HG03025 (cell line): Measurements from ENCODE around the gene GBP1.
"Not testable (repeated sequence)": the region's sequence is repeated elsewhere in the genome, so short reads cannot be mapped to it uniquely, and the experiment has no call there.

Source experiments
- ATAC-seq: cut with Tn5 transposase; IDR thresholded peaks from one replicate; pipeline ENCODE4 v1.9.1; 2021; ENCODE audit warnings: mild to moderate bottlenecking, moderate library complexity; ENCODE audit not compliant: unreplicated experiment, low FRiP score

The GBP1 gene

DNA sequence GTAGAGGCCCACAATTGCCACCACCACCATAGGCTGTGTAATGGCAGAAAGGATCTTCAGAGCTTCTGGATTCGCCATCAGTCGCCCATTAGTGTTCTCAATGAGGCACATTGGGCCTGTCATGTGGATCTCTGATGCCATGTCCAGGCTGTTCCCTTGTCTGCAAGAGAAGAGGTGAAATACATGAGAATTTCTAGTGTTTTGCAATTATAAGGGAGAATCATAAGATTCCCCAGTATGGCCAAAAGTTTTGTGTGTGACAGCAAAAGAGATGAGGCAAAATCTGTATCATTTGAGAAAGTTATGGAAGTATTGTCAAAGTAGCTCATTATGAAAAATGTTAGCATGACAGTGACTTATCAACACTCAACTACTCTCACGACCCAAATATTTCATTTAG is 1.9 kb downstream of the GBP1 start:
- no peak for ATAC-seq

DNA sequence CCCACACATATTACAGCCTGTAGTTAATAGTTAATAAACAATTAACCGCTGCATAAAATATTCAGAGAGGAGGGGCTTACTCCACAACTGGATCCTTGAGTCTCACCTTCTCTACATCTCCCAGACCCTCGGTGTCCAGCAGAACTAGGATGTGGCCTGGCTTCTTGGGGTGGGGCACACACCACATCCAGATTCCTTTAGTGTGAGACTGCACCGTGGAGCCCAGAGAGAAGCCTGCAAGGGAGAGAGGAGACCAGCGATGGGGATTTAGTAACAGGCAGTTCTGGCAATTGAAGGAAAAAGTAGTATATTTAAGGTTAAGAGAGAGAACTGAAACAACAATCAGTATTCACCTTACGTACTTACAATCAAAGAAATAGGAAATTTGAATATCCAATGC is 4.9 kb downstream of the GBP1 start:
- ATAC-seq, result no peak

DNA sequence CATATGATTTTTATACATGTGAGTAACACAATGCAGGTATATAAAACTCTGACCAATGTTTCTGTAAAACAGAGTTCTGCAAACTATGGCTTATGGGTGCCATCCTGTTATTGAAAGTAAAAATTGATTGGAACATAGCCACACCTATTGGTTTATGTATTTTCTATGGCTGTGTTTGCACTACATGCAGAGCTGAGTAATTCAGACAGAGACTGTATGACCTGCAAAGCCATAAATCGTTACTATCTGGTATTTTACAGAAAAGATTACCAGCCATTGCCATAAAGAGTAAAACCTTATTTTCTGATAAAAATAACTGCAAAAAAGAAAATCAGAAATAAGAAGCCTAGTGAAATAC is 13.1 kb downstream of the GBP1 start:
- ATAC-seq, result no peak

DNA sequence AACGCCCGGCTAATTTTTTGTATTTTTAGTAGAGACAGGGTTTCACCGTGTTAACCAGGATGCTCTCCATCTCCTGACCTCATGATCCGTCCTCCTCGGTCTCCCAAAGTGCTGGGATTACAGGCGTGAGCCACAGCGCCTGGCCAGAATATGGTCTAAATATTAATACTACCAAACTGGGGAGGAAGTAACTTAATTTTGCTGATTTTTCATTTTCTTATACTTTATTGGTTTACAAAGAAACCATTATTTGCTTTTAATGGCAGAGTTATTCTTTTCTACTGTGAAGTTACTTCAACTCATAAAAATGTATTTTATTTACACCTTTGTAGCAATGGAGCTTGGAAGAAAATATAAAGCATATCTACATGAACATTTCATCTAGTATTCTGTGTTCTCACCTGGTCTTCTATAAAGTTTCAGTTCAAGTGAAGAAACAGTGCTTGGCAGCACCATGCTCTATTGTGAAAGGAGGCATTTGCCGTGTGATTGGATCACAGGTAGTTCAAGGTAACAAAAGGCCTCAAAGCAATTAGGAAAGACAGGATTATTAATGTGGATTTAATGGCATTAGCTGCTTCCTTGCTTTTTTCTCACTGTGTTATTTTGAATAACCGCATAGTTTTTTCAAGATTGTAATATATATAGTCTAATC is 13.6 kb downstream of the GBP1 start:
- ATAC-seq, result no peak

DNA sequence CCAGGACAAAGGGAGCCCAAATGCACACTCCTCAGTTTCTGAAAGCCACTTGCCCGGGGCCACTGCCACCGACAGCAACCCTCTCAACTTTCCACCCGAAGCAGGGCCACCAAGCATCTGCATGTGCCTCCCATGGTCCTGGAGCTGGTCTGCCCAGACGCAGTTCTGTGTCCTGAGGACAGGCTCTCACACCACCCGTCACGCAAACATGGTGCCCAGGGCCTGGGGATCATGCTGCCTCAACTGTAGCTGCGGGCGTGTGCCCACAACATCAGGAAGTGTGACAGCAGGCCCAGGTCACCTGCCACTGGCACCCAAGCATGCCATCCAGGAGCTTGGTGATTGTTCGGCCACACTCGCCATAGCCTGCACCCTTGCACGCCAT is 14.4 kb downstream of the GBP1 start:
- ATAC-seq, result no peak

DNA sequence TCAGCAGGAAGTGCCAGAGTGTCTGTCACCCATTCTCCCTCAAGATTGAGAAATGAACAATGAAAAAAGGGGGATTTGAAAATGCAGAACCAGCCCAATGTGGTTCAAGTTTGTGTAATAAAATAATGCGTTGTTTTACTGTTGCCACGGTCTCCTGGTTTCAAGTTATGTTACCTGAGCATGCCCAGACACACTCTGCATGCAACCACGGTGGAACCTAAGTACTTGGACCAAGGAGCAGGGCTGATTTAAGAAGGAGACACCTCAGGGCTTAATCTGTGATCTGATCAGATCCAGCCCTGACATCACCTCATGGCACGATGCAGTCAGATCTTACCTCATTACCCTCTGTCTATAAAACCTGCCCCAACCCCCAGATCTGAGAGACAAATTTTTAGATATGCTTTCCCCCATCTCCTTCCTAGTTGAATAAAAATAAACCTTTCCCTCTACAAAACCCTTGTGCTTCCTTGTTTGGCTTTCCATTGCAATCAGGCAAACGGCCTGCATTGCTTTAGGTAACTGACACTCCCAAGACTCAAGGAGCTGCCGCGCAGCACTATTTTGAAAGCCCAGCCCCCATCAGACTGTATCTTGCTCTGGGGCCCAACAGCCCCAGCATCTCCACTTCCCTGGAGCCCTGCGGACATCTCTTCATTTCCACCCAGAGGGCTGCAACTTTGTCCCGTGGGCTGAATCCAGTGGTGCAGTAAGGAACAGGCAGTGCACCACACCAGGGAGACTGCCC is 14.9 kb downstream of the GBP1 start:
- not testable (repeated sequence) for ATAC-seq

DNA sequence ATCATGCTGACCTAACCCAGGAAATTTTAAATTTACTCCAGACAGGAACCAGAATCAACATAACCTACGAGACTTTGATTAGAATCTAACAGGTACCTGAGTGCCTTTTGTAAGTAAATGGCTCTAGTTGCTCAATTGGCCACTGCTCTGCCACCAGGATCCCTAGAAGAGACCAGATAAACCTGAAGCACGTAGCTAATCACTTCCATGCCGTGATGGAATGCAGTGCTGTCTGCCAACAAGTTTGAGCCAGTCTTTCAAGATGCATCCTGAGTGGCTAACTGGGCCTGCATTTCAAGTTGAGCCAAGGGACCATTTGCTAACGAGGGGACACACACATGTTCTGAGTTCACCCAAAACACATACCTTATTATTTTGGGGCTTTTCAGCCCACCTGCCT is 15.8 kb downstream of the GBP1 start:
- not testable (repeated sequence) for ATAC-seq

DNA sequence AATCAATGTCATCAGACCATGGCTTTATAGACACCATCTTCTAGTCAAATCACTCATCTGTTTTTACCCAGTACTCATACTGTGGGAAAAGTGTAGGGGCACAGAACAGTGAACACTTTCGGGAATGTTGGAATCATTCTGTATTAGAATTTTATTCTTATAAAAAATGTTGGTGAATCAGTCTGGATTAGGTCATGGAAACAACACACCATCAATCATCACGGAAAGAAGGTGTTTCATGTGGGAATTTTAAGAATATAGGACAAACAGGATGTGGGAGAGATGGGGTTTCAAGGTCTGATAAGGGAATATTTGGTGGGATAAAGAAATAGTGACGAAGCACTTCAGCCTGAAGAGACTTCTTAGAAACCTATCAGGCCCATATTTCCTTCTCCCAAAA is 17.3 kb downstream of the GBP1 start:
- no peak for ATAC-seq

DNA sequence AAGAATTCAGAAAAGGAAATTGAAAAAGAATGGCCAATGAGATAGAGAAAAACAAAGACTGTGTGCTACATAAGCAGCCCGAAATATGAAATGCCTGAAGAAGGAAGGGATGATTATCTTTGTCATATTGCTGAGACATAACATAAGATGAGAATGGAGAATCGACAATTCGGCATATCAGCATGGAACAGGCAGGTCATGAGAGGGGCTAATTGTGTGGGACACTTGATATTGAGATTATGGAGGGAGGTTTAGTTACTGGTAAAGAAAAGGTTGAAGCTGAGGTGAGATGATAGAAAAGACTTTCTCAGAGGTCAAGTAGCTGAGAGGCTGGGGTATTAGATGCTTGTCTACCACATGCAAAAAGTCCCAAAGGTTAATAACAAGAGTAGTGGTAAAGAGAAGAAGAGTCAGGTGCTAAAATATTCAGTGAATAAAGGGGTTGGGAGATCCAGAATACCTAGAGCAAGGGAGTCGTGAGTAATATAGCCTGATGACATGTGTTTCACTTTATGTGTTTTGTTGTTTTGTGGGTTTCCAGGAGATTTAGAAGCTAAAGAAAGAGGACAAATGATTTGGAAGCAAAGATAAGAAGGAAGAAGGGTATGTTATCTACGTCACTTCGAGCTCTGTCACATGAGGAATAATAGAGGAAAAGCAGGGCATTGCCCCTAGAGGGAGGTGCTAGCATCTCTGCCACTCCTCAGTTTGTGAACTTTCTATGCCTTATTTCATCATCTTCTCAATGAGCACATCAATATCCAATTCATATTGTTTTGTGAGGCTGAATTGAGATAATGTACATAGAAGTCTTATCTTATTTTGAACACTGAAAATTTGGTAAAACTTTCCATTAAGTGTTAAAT is 18.5 kb downstream of the GBP1 start:
- ATAC-seq, result not testable (repeated sequence)

DNA sequence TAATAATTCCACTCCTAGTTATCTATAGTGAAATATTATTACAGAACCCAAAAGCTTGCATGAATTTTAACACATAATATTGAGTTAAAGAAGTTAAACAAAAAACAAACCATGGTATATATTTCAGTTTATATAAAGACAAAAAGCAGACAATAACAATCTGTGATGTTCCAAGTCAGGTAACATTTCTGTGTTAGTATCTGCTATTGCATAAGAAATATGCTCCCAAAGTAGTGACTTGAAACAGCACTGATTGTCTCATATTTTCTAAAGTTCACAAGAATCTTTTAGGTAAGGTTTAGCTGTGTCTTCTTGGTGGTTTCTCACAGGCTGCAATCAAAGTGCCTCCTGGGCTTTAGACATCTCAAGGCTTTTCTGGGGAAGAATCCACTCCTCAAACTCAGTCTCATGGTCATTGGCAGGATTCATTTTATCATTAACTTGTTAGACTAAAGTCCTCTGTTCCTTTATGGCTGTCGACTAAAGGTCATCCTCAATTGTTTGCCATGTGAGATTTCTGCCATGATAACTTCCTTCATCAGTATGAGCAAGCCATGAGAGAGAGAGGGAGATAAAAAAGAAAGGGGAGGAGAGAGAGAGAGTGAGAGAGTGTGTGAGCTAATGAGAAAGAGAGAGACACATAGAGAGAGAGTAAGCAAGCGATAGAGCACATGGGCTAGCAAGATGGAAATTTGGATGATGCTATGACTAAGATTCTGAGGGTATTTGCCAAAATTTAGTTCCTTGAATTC is 19.9 kb downstream of the GBP1 start:
- ATAC-seq, result no peak

DNA sequence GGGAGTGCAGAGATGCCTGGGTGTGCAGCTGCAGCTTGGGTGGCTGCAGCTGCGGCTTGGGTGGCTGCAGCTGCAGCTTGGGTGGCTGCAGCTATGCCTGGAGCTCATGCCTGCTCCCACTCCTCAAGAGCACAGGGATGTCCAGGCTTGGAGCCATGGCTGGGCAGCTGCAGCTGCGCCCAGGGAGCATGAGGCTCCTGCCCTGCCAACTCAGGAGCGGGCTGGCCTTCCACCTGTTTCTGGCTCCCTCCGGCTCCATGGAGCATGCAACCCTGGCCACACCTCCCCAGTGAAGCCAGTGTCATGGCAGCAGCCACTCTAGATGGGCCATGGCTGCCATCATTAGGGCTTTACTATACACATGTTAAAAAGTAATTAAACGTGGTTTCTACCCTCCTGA is 21.1 kb downstream of the GBP1 start:
- ATAC-seq, result no peak

DNA sequence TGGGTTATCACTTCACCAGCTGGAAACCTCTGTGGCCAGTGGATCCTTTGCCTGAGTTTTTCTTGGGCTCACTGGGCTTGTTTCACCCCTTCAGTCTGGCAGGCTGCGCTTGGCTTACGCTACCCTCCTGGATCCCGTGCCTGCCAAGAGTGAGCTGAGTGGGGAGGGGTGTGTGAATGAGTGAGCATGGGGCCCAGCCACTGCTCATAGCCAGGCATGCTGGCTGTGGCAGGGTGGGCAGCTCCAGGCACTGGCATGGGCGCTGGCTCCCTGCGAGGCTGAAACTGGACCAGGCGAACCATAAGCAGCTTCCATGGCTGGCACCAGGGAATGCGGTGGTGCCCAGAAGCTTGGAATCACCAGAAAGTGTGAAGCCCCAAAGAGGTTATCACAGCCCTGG is 22.5 kb downstream of the GBP1 start:
- ATAC-seq, result no peak

DNA sequence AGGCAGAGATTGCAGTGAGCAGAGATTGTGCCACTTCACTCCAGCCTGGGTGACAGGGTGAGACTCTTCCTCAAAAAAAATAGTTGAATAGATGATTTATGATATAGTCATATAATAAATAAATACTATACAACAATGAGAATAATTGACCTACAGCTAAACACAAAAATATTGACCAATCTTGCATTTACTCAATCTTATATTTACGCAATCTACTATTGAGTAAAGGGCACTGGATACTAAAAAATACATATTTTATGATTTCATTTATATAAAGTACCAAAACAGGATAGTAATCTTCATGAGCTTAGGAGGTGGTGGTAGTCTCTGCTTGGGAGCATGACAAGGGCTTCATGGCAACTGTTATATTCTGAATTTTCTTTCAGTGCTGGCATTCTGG is 23.3 kb downstream of the GBP1 start:
- no peak for ATAC-seq

DNA sequence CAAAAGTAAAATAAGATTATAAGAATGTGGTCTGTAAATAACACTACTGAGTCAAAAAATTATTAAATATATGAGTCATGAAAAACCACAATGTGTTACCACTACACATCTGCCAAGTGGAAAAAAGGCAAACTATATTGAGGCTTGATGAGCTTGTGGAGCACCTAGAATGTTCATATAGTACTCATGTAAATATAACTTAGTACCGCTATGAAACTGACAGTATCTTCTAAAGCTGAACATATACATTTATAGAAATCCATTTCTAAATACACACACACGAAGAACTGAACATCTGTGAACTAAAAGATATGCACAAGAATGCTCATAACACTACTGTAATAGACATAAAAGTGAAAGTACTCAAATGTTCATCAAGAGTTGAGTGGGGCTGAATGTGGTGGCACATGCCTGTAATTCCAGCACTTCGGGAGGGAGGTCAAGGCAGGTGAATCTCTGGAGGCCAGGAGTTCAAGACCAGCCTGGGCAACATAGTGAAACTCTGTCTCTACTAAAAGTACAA is 23.8 kb downstream of the GBP1 start:
- peak; percentile 98 for ATAC-seq

DNA sequence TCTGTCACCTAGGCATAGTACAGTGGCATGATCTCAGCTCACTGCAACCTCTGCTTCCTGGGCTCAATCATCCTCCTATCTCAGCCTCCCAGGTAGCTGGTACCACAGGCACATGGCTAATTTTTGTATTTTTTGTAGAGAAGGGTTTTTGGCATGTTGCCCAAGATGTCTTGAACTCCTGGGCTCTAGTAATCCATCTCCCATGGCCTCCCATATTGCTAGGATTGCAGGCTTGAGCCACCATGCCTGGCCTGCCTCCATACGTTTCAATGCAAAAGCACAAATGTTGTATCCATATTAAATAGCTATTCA is 24.7 kb downstream of the GBP1 start:
- ATAC-seq, result no peak

DNA sequence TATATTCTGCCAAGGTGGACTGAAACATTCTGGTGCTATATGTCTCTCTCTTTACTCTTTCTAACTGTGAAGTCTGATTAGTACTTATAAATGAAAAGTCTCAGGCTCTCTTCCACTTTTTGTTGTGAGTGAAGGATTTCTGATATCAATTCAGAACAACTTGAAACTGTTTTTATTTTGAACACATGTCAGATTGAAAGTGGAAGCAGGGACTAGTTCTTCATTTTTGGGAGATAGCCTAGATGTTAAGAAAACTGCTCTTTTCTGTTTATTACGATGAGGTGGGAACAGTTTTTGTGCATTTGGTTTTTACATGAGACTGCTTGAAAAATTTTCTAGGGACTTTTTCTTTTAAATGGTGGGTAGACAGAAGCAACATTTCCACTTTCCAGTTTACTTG is 27.8 kb downstream of the GBP1 start:
- no peak for ATAC-seq

DNA sequence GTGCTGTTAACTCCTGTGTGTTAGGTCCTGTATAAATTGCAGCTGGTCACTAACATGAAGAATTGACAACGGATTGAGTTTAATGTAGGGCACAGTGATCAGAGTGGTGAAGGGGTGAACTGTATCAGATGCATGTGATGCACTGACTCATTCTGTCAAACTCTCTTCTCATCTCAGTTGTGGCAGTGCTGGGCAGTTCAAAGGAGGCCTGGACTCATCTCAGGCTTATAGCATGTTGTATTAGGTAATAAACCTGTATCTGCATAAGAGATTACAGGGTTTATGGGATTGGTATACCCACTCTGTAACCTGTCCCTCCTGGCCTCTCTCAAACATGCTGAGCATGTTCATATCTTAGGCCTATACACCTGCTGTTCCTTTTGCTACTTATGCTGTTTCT is 29.9 kb downstream of the GBP1 start:
- no peak for ATAC-seq

DNA sequence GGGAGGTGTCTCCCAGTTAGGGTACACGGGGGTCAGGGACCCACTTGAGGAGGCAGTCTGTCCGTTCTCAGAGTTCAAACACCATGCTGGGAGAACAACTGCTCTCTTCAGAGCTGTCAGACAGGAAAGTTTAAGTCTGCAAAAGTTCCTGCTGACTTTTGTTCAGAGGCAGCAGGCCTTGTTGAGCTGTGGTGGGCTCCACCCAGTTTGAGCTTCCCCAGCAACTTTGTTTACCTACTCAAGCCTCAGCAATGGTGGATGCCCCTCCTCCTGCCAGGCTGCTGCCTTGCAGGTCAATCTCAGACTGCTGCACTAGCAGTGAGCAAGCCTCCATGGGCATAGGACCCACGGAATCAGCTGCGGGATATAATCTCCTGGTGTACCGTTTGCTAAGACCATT is 31.0 kb downstream of the GBP1 start:
- not testable (repeated sequence) for ATAC-seq

DNA sequence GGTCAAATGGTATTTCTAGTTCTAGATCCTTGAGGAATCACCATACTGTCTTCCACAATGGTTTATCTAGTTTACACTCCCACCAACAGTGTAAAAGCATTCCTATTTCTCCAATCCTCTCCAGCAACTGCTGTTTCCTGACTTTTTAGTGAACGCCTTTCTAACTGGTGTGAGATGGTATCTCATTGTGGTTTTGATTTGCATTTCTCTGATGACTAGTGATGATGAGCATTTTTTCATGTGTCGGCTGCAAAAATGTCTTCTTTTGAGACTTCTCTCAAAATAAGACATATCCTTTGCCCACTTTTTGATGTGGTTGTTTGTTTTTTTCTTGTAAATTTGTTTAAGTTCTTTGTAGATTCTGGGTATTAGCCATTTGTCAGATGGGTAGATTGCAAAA is 36.0 kb downstream of the GBP1 start:
- not testable (repeated sequence) for ATAC-seq

DNA sequence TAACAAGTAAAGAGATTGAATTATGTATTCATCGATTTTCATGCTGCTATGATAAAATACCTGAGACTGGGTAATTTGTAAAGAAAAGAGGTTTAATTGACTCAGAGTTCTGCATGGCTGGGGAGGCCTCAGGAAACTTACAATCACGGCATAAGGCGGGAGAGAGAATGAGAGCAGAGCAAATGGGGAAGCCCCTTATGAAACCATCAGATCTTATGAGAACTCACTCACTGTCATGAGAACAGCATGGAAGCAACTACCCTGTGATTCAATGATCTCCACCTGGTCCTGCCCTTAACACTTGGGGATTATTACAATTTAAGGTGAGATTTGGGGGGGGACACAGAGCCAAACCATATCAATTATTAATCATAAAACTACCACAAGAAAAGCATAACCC is 39.1 kb downstream of the GBP1 start:
- no peak for ATAC-seq

DNA sequence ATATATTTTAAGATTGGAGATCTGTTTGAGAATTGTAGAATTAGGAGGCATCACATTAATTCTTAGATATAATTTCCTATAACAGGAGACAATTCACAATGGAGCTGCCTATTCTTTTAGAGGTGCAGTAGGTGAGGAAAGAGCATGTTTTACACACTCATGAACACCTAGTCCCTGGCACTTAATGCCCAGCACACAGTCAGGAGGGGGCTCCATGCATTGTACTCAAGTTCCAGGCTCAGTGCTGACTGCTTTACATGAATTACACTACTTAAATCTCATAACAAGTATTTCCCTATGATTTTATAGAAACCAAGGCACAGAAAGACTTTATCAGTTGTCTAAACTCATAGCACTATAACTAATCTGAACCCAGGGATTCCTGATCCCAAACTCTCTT is 42.0 kb downstream of the GBP1 start:
- ATAC-seq, result no peak
